PC-9 (cell line): Measurements from ENCODE around the gene PNLIPRP2. TPM values are rescaled to one million over a fixed set of nuclear protein-coding genes. Genes with fewer than 3 reads are reported as not detected.

Experiments
- BruUV-seq: library from RNA; stranded (reverse); fragments of 400-500 nt; replicated peaks from 2 replicates; lab custom pipeline; 2021; lab: Mats Ljungman, UMichigan
- CTCF ChIA-PET: fragments of 300-600 bp; sonication (Branson Sonifier 250); formaldehyde crosslinking; loops from one replicate; lab custom pipeline; 2022; ENCODE audit warnings: antibody characterized with exemption; lab: Charles Lee
- POLR2A ChIA-PET: fragments of 300-600 bp; sonication (Branson Sonifier 250); formaldehyde crosslinking; loops from one replicate; lab custom pipeline; 2022; ENCODE audit warnings: antibody characterized with exemption; ENCODE audit not compliant: unreplicated experiment; lab: Charles Lee
- DNase-seq, 2 experiments: peaks; one replicate each; pipeline versions ENCODE4 v3.0.0 to v3.0.0-alpha.2; 2015 to 2022; ENCODE audit warnings: mixed read lengths in 1 of 2
- H2AFZ ChIP-seq: fragments of 200-600 bp; sonication (generic); 2 replicates; pipeline ENCODE4 v1.8.1; 2017; ENCODE audit warnings: antibody characterized with exemption
- H3F3A ChIP-seq: fragments of 200-600 bp; sonication (generic); 2 replicates; pipeline ENCODE4 v1.8.1; 2017; ENCODE audit warnings: antibody characterized with exemption, mild to moderate bottlenecking, low read depth; ENCODE audit not compliant: insufficient read depth
- H3K27ac ChIP-seq: fragments of 200-600 bp; sonication (generic); 2 replicates; pipeline ENCODE4 v1.6.1; 2016; ENCODE audit warnings: mixed run types
- H3K27me3 ChIP-seq: fragments of 200-600 bp; sonication (generic); 2 replicates; pipeline ENCODE4 v1.6.1; 2016; ENCODE audit warnings: low read depth, mixed run types; ENCODE audit not compliant: insufficient read depth
- H3K36me3 ChIP-seq: fragments of 200-600 bp; sonication (generic); 2 replicates; pipeline ENCODE4 v1.6.1; 2016; ENCODE audit warnings: low read depth, mixed run types
- H3K4me1 ChIP-seq: fragments of 200-600 bp; sonication (generic); replicated peaks from 2 replicates; pipeline ENCODE4 v1.6.1; 2016; ENCODE audit warnings: mixed run types; ENCODE audit not compliant: insufficient read depth
- H3K4me2 ChIP-seq: fragments of 200-600 bp; sonication (generic); 2 replicates; pipeline ENCODE4 v1.6.1; 2017; ENCODE audit warnings: mixed run types
- H3K4me3 ChIP-seq: fragments of 200-600 bp; sonication (generic); 2 replicates; pipeline ENCODE4 v1.6.1; 2016; ENCODE audit warnings: mixed run types
- H3K79me2 ChIP-seq: fragments of 200-600 bp; sonication (generic); 2 replicates; pipeline ENCODE4 v1.6.1; 2017; ENCODE audit warnings: low read depth, mixed run types
- H3K9me2 ChIP-seq: fragments of 200-600 bp; sonication (generic); 2 replicates; pipeline ENCODE4 v1.8.1; 2017; ENCODE audit warnings: mild to moderate bottlenecking; ENCODE audit not compliant: insufficient read depth
- H3K9me3 ChIP-seq: fragments of 200-600 bp; sonication (generic); 2 replicates; pipeline ENCODE4 v1.8.1; 2016; ENCODE audit warnings: low read depth; ENCODE audit not compliant: insufficient read depth
- H4K20me1 ChIP-seq: fragments of 200-600 bp; sonication (generic); 2 replicates; pipeline ENCODE4 v1.8.1; 2017; ENCODE audit not compliant: insufficient read depth
- EZH2 ChIP-seq: fragments of 200-600 bp; sonication (generic); IDR thresholded peaks from 2 replicates; pipeline ENCODE4 v1.8.0; 2017; ENCODE audit warnings: antibody characterized with exemption, low read depth
- intact Hi-C: fragments of 100-400 bp; cut with micrococcal nuclease; formaldehyde crosslinking; loops from one replicate; pipeline ENCODE4 v1.10.0; 2022; ENCODE audit not compliant: unreplicated experiment
- total RNA-seq: library from RNA; stranded (reverse); gene quantifications from 2 replicates; pipeline ENCODE4 v1.2.3, GENCODE V29; 2021
- TF ChIP-seq, protein P1 (sequence below): fragments of 200-600 bp; sonication (generic); conservative IDR thresholded peaks from 2 replicates; pipeline ENCODE4 v1.6.1; 2017; ENCODE audit warnings: mixed run types, antibody characterized with exemption, mild to moderate bottlenecking, moderate library complexity

The PNLIPRP2 gene
- total RNA-seq, 1 experiment from 2014 or later, result not detected

DNA sequence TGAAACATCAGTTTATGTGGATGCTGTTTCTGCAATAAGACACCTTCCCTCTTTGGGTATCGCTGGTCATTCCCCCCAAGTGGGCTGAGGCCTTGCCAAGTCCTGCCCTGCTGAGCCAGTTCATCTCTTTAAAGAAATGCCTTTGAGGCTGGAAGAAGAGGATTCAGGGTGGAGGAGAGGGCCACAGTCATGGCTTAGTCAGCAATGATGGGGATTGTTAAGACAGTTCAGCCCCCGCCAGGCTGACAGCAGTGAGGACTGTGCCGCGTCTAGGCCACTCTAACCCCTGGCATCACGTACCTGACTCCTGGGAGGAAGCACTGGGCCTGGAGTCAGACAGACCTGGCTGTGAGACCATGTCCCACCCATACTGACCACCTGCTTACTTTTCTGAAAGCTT is 48.3 kb downstream of the PNLIPRP2 start:
- CTCF ChIA-PET, result no interaction called here
- no peak overlapping the region for H3K4me3 ChIP-seq
- BruUV-seq, result no TSS peak
- H3K9me3 ChIP-seq, result no peaks in the 10 kb centered on the region
- H3K4me2 ChIP-seq, result no peak overlapping the region
- no peaks in the 10 kb centered on the region for H3K9me2 ChIP-seq
- no peaks in the 10 kb centered on the region for H3F3A ChIP-seq
- peaks cover 7% of the 10 kb centered on the region; the same call in 1 of the 2 replicates for H3K4me1 ChIP-seq
- H2AFZ ChIP-seq, result no peak overlapping the region
- H3K27ac ChIP-seq, result no peak overlapping the region
- H3K27me3 ChIP-seq, result peaks cover 7% of the 10 kb centered on the region; the same call in 1 of the 2 replicates
- intact Hi-C loops, result no loop called here
- H4K20me1 ChIP-seq, result no peaks in the 10 kb centered on the region
- no peaks in the 10 kb centered on the region for H3K79me2 ChIP-seq
- no peaks in the 10 kb centered on the region for H3K36me3 ChIP-seq
- TF ChIP-seq, protein P1, sequence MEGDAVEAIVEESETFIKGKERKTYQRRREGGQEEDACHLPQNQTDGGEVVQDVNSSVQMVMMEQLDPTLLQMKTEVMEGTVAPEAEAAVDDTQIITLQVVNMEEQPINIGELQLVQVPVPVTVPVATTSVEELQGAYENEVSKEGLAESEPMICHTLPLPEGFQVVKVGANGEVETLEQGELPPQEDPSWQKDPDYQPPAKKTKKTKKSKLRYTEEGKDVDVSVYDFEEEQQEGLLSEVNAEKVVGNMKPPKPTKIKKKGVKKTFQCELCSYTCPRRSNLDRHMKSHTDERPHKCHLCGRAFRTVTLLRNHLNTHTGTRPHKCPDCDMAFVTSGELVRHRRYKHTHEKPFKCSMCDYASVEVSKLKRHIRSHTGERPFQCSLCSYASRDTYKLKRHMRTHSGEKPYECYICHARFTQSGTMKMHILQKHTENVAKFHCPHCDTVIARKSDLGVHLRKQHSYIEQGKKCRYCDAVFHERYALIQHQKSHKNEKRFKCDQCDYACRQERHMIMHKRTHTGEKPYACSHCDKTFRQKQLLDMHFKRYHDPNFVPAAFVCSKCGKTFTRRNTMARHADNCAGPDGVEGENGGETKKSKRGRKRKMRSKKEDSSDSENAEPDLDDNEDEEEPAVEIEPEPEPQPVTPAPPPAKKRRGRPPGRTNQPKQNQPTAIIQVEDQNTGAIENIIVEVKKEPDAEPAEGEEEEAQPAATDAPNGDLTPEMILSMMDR, result no peak
- no peak for TF ChIP-seq EZH2
- POLR2A ChIA-PET, result no interaction called here
- DNase-seq, result no peak

DNA sequence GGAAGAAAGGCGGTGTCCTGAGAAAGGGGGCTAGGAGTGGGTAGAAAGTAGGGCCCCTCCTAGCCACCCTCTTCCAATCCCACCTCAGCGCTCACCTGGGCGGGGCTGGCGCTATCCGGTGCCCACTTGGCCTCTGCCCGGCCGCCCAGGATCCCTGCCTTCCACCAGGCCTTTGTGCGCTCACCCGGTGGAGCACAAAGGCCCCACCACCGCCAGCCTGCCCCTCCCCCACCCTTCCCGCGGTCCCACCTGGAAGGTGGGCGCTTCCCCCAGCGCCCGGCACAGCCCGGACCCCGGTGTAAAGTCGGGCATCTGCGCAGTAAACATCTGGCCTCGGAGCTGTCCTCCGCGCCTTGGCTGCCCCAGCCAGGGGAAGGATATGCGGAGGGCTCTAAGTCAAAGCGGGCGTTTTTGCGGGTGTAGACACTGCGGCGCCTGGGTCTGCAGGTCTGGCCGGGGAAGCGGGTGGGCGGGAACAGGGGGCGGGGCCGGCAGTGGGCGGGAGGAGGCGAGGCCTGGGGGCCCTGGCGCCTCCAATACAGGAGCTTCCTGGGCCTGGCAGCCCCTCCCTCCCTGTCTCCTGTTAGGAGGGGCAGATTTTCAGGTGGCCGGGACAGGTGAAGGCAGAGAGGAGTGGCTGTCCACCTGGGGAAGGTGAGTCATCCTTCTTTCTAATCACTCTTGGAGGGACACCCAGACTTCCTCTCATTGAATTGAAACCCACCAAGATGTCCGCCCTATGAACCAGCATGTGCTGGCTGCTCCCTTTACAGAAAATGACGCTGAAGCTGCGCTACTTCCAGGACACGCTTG is 49.3 kb downstream of the PNLIPRP2 start:
- Histone ChIP-seq H3K79me2 (no peaks in the 10 kb centered on the region), H3F3A (no peaks in the 10 kb centered on the region), H3K4me2 (no peak overlapping the region), H3K27ac (no peak overlapping the region), H3K36me3 (no peaks in the 10 kb centered on the region), H4K20me1 (no peaks in the 10 kb centered on the region), H3K4me3 (no peak overlapping the region), H3K4me1 (peaks cover 7% of the 10 kb centered on the region; the same call in 1 of the 2 replicates), H3K9me2 (no peaks in the 10 kb centered on the region), H3K27me3 (peaks cover 7% of the 10 kb centered on the region; the same call in 1 of the 2 replicates), H3K9me3 (no peaks in the 10 kb centered on the region), H2AFZ (no peak overlapping the region)
- no peak for DNase-seq
- TF ChIP-seq, protein P1, result no peak
- TF ChIP-seq EZH2, result no peak
- ChIA-PET POLR2A (no interaction called here), CTCF (no interaction called here)
- intact Hi-C loops, result no loop called here
- no TSS peak for BruUV-seq

DNA sequence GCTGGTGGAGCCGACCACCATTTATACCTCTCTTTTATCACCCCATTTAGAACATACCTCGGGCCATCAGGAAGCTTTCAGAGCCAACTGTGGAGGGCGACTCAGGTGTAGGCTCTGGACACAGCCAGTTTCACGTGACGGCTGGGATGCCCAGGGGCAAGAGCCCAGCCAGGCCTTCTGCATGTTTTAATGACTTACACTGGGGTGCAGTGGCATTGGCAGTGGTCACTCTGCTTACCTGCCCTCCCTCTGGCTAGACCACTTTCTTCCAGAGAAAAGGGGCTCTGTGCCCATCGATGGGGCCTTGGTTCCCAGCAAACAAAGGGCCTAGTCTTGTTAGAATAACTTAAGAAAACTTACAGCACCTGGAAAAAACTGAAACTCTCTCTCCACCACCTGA is 50.0 kb downstream of the PNLIPRP2 start:
- Histone ChIP-seq H3K9me2 (no peaks in the 10 kb centered on the region), H3K9me3 (no peaks in the 10 kb centered on the region), H3K4me2 (no peak overlapping the region), H3K4me3 (no peak overlapping the region), H2AFZ (no peak overlapping the region), H3K36me3 (no peaks in the 10 kb centered on the region), H3K4me1 (peaks cover 7% of the 10 kb centered on the region; the same call in 1 of the 2 replicates), H3F3A (no peaks in the 10 kb centered on the region), H3K27ac (no peak overlapping the region), H3K27me3 (peaks cover 7% of the 10 kb centered on the region; the same call in 1 of the 2 replicates), H4K20me1 (no peaks in the 10 kb centered on the region), H3K79me2 (no peaks in the 10 kb centered on the region)
- ChIA-PET CTCF (no interaction called here), POLR2A (no interaction called here)
- no peak for DNase-seq
- intact Hi-C loops, result no loop called here
- TF ChIP-seq, protein P1, result no peak
- TF ChIP-seq EZH2, result no peak
- no TSS peak for BruUV-seq
